SH-SY5Y (cell line): ENCODE measurements around the gene CNOT4.

Source experiments
- GATA2 ChIP-seq: IDR thresholded peaks from 2 replicates; pipeline ENCODE4 v1.6.1; 2011; ENCODE audit warnings: mild to moderate bottlenecking, low read depth, low read length
- GATA3 ChIP-seq: IDR thresholded peaks from 2 replicates; pipeline ENCODE4 v1.6.1; 2011; ENCODE audit warnings: low read depth, mild to moderate bottlenecking, low read length, moderate library complexity

DNA sequence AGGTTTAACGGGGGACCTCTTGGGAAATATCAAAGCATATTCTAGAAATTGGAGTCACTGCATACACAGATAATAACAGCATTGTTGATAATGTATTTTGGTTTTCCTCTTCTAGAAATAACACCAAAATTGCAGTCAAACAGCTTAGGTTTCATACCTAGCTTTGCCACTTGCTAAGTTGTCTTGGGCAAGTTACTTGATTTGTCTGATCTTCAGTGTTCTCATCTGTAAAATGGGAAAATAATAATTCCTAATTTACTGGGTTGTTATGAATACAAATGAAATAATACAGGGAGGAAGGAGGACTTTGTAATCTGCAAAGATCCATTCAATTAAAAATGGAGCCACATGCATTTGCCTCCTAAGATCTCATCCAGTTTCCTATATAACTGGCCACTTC lies 27.6 kb upstream of the CNOT4 start:
- TF ChIP-seq GATA2: no peak
- TF ChIP-seq GATA3: no peak
